GM12878 (cell line): ENCODE measurements around the gene METAP2.

Source experiments
- CTCF ChIP-seq, 3 experiments: IDR thresholded peaks in 2 of 3; conservative IDR thresholded peaks in 1 of 3; 2 replicates each; pipeline ENCODE4 v1.5.1; 2011; ENCODE audit warnings: low read depth in 3 of 3, low read length in 3 of 3, mild to moderate bottlenecking in 3 of 3, control low read depth in 2 of 3, moderate library complexity in 2 of 3, inconsistent platforms in 1 of 3, mixed read lengths in 1 of 3; ENCODE audit not compliant: control insufficient read depth in 2 of 3, insufficient read depth in 1 of 3; ENCODE audit errors: extremely low read depth in 1 of 3
- ELK1 ChIP-seq: IDR thresholded peaks from 2 replicates; pipeline ENCODE4 v1.6.1; 2012; ENCODE audit warnings: low read depth, low read length, improper control_type of control experiment

GRCh38 chr12:95529693-95530225 is 55.8 kb downstream of the METAP2 start:
- TF ChIP-seq CTCF (IDR thresholded peaks at IDR 0.05 in 2 of 3, conservative IDR thresholded peaks at IDR 0.05 in 1 of 3; ENCODE audit: control insufficient read depth in 2 of 3, extremely low read depth in 1 of 3, insufficient read depth in 1 of 3, low read depth in 3 of 3, low read length in 3 of 3) (no peak), ELK1 (no peak)
